GM18909 (cell line): ENCODE data around the gene NTMT1.
"Not testable (repeated sequence)": the region's sequence is repeated elsewhere in the genome, so short reads cannot be mapped to it uniquely, and the experiment has no call there.

Experiments used
- ATAC-seq: cut with Tn5 transposase; IDR thresholded peaks from one replicate; pipeline ENCODE4 v1.9.1; 2021; ENCODE audit warnings: mild to moderate bottlenecking; ENCODE audit not compliant: unreplicated experiment, poor library complexity

The NTMT1 gene

GRCh38 chr9:129649726-129650679, 24.0 kb downstream of the NTMT1 start:
- no peak for ATAC-seq

GRCh38 chr9:129650680-129651235, 24.8 kb downstream of the NTMT1 start:
- ATAC-seq: no peak

- ATAC-seq: no peak
Observed at GRCh38 chr9:129653823-129654553, 28.0 kb downstream of the NTMT1 start.

- ATAC-seq: no peak
Observed at GRCh38 chr9:129654554-129655040, 28.6 kb downstream of the NTMT1 start.

- no peak for ATAC-seq
Observed at GRCh38 chr9:129655154-129655553, 29.2 kb downstream of the NTMT1 start.

GRCh38 chr9:129655696-129656095, 29.7 kb downstream of the NTMT1 start:
- no peak for ATAC-seq

- ATAC-seq: no peak
Observed at GRCh38 chr9:129656795-129657390, 30.9 kb downstream of the NTMT1 start.

- ATAC-seq: no peak
Observed at GRCh38 chr9:129661029-129661428, 35.1 kb downstream of the NTMT1 start.

GRCh38 chr9:129662239-129662638, 36.3 kb downstream of the NTMT1 start:
- not testable (repeated sequence) for ATAC-seq

- ATAC-seq: no peak
Observed at GRCh38 chr9:129664746-129665388, 38.9 kb downstream of the NTMT1 start.

GRCh38 chr9:129665389-129665775, 39.4 kb downstream of the NTMT1 start, which contains the start of gene PRRX2:
PRRX2 (plus strand) TSS chr9:129665647; CDS start chr9:129665868, 221 bp downstream.
- no peak for ATAC-seq

- no peak for ATAC-seq
Observed at GRCh38 chr9:129665814-129666520, 40.0 kb downstream of the NTMT1 start.

- ATAC-seq: no peak
Observed at GRCh38 chr9:129666575-129666974, 40.6 kb downstream of the NTMT1 start.

GRCh38 chr9:129667378-129667777, 41.4 kb downstream of the NTMT1 start:
- no peak for ATAC-seq

GRCh38 chr9:129667850-129668249, 41.9 kb downstream of the NTMT1 start:
- no peak for ATAC-seq

- no peak for ATAC-seq
Observed at GRCh38 chr9:129669141-129669718, 43.3 kb downstream of the NTMT1 start.

GRCh38 chr9:129669946-129670345, 44.0 kb downstream of the NTMT1 start:
- ATAC-seq: no peak

GRCh38 chr9:129671065-129671464, 45.1 kb downstream of the NTMT1 start:
- ATAC-seq: no peak

- no peak for ATAC-seq
Observed at GRCh38 chr9:129671519-129671918, 45.6 kb downstream of the NTMT1 start.
